HL-60 (cell line): ENCODE measurements around the gene DPH2.

Experiments
- DNase-seq, 2 experiments: peaks; one replicate each; pipeline ENCODE4 v3.0.0-alpha.2; 2010 to 2020; ENCODE audit warnings: low read depth in 1 of 2, low spot score in 1 of 2
- H3K27ac ChIP-seq: fragments of 250-450 bp; sonication (Bioruptor Pico); replicated peaks from 2 replicates; pipeline ENCODE4 v1.5.1; 2020; ENCODE audit warnings: mild to moderate bottlenecking, moderate library complexity
- H3K27me3 ChIP-seq: fragments of 250-450 bp; sonication (Bioruptor Pico); 2 replicates; pipeline ENCODE4 v1.5.1; 2021; ENCODE audit warnings: mild to moderate bottlenecking, moderate library complexity; ENCODE audit not compliant: insufficient read depth, poor library complexity, severe bottlenecking
- H3K4me3 ChIP-seq: replicated peaks from 2 replicates; pipeline ENCODE4 v1.5.1; 2011; ENCODE audit warnings: mild to moderate bottlenecking, control low read depth, low read length; ENCODE audit not compliant: insufficient read depth
- GABPA ChIP-seq: IDR thresholded peaks from 2 replicates; pipeline ENCODE4 v1.6.1; 2012; ENCODE audit warnings: low read depth
- POLR2AphosphoS5 ChIP-seq: IDR thresholded peaks from 2 replicates; pipeline ENCODE4 v1.6.1; 2012; ENCODE audit warnings: low read depth
- SPI1 ChIP-seq: IDR thresholded peaks from 2 replicates; pipeline ENCODE4 v1.6.1; 2012; ENCODE audit warnings: low read depth, mild to moderate bottlenecking, borderline replicate concordance
- TF ChIP-seq, protein P1 (sequence below): IDR thresholded peaks from one replicate; pipeline ENCODE4 v1.5.1; 2011; ENCODE audit warnings: low read length, control low read depth, inconsistent platforms; ENCODE audit not compliant: insufficient read depth
- TF ChIP-seq, protein P2 (sequence below): IDR thresholded peaks from 2 replicates; pipeline ENCODE4 v1.6.1; 2012; ENCODE audit warnings: low read depth; ENCODE audit not compliant: insufficient replicate concordance

The DPH2 gene

DNA sequence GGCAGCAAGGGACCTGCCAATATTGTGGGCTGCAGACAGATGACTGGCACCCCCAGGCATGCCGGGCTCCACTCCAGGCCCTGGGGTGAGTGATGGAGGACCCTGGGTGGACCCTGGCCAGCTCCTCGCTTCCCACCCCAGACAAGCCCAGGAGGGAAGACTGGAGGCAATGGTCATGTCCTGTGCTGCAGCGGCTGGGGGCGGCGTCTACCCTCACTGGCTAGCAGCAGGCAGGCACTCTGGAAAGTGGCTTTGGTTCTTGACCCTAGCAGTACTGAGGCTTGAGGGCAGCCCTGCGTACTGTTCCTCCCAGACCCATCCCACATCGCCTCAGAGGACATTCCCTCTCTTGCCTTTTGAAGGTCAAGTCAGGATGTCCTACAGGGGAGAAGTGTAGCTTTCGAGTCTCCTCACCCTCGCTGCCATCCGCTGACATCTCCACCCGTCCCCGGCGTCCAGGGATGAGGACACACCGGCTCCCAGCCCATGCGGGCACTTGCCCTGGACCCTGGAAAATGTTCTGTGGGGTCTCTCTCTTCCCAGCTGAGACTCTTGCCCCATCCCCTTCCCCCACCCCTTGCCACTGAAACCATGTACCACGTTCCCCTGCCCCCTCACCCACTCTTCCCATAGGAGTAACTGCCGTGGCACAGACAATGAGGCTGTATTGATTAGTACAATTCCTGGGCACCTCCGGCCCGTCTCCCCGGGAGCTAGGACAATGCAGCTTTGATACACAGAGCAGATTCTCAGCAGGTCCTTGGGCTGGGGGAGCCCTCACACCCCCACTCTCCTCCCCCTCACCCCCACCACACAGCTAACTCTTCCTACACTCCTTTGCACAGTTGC lies 46.5 kb downstream of the DPH2 start:
- H3K27ac ChIP-seq: no peak overlapping the region
- no peak overlapping the region for H3K4me3 ChIP-seq
- no peaks in the 10 kb centered on the region for H3K27me3 ChIP-seq
- no peak for DNase-seq
- TF ChIP-seq SPI1 (no peak), GABPA (no peak), POLR2AphosphoS5 (no peak)
- TF ChIP-seq, protein P1, sequence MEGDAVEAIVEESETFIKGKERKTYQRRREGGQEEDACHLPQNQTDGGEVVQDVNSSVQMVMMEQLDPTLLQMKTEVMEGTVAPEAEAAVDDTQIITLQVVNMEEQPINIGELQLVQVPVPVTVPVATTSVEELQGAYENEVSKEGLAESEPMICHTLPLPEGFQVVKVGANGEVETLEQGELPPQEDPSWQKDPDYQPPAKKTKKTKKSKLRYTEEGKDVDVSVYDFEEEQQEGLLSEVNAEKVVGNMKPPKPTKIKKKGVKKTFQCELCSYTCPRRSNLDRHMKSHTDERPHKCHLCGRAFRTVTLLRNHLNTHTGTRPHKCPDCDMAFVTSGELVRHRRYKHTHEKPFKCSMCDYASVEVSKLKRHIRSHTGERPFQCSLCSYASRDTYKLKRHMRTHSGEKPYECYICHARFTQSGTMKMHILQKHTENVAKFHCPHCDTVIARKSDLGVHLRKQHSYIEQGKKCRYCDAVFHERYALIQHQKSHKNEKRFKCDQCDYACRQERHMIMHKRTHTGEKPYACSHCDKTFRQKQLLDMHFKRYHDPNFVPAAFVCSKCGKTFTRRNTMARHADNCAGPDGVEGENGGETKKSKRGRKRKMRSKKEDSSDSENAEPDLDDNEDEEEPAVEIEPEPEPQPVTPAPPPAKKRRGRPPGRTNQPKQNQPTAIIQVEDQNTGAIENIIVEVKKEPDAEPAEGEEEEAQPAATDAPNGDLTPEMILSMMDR: no peak
- TF ChIP-seq, protein P2, sequence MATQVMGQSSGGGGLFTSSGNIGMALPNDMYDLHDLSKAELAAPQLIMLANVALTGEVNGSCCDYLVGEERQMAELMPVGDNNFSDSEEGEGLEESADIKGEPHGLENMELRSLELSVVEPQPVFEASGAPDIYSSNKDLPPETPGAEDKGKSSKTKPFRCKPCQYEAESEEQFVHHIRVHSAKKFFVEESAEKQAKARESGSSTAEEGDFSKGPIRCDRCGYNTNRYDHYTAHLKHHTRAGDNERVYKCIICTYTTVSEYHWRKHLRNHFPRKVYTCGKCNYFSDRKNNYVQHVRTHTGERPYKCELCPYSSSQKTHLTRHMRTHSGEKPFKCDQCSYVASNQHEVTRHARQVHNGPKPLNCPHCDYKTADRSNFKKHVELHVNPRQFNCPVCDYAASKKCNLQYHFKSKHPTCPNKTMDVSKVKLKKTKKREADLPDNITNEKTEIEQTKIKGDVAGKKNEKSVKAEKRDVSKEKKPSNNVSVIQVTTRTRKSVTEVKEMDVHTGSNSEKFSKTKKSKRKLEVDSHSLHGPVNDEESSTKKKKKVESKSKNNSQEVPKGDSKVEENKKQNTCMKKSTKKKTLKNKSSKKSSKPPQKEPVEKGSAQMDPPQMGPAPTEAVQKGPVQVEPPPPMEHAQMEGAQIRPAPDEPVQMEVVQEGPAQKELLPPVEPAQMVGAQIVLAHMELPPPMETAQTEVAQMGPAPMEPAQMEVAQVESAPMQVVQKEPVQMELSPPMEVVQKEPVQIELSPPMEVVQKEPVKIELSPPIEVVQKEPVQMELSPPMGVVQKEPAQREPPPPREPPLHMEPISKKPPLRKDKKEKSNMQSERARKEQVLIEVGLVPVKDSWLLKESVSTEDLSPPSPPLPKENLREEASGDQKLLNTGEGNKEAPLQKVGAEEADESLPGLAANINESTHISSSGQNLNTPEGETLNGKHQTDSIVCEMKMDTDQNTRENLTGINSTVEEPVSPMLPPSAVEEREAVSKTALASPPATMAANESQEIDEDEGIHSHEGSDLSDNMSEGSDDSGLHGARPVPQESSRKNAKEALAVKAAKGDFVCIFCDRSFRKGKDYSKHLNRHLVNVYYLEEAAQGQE: no peak

DNA sequence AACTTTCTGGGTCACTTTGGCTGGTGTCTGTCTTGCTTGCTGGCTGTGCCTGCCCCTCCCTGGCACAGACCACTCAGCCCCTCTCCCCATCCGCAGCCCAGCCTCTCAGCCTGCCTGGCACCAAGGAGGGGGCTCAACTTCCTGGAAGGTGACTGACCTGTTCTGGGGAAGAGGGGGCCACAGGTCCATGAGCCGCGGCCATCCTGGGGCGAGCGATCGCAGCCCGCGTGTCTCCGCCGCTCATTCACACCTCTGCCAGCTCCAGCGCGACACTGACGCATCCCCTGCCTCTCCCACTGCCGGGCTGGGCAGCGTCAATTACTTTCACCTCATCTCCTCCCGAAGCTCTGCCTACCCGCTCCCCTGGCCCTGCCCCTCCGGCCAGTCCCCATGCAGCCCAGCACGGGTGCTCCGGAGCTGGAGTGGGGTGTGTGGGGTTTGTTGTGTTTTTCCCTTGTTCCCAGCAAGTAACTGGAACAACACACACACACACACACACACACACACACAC lies 47.1 kb downstream of the DPH2 start:
- no peaks in the 10 kb centered on the region for H3K27me3 ChIP-seq
- H3K4me3 ChIP-seq: no peak overlapping the region
- no peak overlapping the region for H3K27ac ChIP-seq
- TF ChIP-seq, protein P1: no peak
- TF ChIP-seq POLR2AphosphoS5: no peak
- TF ChIP-seq, protein P2: no peak
- TF ChIP-seq SPI1: no peak
- TF ChIP-seq GABPA: no peak
- DNase-seq: no peak

DNA sequence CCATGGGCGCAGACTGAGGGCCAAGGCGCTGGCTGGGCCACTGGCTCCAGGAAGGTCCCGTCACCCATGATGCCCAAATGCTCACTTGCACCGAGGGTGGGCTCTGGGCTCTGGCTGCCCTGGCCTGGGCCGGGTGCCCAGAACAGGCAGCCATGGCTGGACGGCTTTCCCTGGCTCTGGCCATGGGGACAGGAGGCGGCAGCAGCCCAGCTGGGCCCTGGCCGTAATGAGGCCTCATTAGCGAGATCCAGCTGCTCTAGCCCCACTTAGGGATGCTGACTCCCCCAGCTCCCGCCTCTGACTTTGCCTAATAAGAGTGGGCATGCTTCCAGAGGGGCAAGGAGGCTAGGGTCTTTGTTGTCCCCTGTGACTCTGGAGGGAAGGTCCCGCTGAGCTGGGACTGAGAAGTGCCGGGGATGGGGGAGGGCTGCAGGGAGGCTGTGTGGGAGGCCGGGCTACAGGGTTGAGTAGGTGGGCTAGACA lies 49.7 kb downstream of the DPH2 start:
- Histone ChIP-seq H3K4me3 (no peak overlapping the region), H3K27ac (no peak overlapping the region), H3K27me3 (no peaks in the 10 kb centered on the region)
- TF ChIP-seq GABPA (no peak), POLR2AphosphoS5 (no peak), SPI1 (no peak)
- TF ChIP-seq, protein P2: no peak
- TF ChIP-seq, protein P1: no peak
- DNase-seq: no peak
